ENCODE results near the gene MYL10.
"Not testable (repeated sequence)": the region's sequence is repeated elsewhere in the genome, so short reads cannot be mapped to it uniquely, and the experiment has no call there.

The MYL10 gene

GRCh38 chr7:101618916-101619315 is 10.2 kb downstream of the MYL10 start:
- no peak for DNase-seq (ENCODE audit: low read depth in 2 of 2)

GRCh38 chr7:101618207-101618839 is 10.8 kb downstream of the MYL10 start:
- no peak for DNase-seq (ENCODE audit: low read depth in 2 of 2)

GRCh38 chr7:101617451-101618206 is 11.5 kb downstream of the MYL10 start:
- no peak for DNase-seq (ENCODE audit: low read depth in 2 of 2)

GRCh38 chr7:101615446-101615845 is 13.7 kb downstream of the MYL10 start:
- DNase-seq (ENCODE audit: low read depth in 2 of 2), result no peak

GRCh38 chr7:101614939-101615302 is 14.2 kb downstream of the MYL10 start:
- no peak for DNase-seq (ENCODE audit: low read depth in 2 of 2)

DNA sequence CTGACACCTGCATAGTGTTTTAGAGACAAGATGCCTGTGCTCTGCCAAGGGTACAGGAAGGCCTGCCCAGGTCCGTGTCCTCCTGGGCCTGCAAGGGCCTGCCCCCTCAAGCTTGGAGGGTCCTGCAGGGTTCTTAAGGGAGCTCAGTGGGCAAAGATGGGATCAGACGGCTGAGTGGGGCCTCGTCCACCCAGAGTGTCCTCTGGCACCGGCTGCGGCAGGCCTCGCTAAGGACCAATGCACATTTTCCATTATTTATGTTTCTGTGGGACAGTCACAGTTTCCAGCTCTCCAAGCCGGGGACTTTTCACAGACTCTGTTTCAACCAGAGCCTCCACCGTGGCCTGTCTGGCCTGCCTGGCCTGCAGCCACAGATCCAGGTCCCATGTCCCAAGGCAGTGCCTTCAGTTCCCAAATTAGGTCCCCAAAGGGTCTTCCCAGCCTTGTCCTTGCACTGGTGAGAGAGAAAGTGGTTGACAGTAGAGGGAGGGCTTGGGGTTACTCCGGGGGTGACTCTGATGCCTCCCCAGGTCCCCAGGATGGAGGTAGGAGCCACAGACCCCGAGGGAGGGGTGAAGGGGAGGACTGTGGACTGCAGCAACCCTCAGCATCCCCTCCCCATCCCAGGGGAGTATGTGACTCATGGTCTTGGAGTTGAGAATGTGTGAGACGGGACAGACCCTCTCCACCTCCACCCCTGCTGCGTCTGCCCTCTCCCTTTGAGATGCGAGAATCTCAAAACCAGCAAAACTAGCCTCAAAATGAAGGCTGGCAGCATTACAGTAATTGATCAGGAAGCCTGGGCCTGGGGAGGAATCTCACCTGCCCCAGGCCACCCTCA is 14.8 kb downstream of the MYL10 start:
- DNase-seq (ENCODE audit: low read depth in 2 of 2), result no peak

DNA sequence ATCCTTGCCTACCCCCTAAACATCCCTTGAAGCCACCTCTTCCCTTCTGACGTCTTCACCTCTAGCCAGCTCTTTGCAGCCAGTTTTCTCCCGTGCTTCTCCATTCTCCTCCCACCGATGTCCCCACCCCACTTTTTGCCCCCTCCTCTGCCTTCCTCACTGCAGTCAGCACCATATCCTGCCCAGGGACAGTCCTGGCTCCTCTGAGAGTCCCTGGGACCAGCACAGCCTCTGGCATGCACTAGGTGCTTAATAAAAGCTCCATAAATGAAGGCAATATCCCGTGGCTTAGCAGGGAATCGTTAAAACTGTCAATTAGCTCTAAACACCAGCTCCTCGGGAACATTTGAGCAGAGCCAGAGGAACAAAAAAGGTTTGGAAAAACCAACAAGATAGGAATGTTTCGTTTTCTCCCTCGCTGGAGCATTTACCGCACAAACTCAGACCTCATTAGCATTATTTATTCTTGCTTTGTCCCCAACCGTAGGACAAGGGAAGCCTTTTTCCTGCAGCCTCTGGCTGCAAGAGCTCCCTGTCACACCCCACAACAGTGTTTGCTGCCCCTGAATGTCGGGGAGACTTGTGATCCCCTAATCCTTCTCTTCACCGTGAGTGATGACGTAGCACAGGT is 16.1 kb downstream of the MYL10 start:
- DNase-seq (ENCODE audit: low read depth in 2 of 2), result no peak

DNA sequence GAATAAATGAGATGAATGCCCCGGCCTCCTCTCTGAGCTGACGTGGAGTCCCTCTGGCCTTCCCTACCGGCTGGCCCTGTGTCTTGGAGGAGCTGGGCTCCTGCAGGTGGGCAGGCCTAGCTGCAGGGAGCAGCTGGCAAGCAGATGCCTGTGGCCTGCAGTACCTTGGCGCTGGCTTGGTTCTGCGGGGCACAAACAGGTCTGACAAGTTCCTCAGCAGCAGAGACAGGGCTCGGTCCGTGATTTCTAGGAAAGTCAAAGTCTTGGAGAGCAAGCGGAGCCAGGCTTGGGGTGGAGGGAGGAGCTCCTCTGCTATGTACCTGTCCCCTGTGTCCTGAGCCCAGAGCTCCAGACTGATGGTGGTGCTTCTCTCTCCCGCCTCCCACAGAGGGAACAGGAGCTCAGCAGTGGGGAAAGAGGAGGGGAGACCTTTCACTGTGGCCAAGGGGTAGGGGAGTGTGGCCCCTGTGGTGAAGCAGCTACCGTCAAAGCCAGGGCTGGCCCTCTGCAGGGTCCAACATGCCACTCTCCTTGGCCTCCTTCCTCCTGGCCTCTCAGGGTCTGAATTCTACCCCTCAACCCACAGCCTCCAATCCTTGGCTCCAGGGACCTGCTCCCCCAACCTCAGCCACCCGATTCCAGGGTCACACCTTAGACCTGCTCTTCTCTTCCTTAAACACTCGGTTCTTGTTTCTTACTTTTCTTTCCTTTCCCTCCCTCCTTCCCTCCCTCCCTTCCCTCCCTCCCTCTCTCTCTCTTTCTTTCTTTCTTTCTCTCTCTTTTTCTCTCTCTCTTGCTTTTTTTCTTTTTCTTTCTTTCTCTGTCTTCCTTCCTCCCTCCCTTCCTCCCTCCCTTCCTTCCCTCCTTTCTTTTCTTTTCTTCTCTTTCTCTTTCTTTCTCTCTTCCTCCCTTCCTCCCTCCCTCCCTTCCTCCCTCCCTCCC is 20.1 kb downstream of the MYL10 start:
- no peak for DNase-seq (ENCODE audit: low read depth in 2 of 2)

- no peak for DNase-seq (ENCODE audit: low read depth in 2 of 2)
Measured at GRCh38 chr7:101606498-101606923, 22.6 kb downstream of the MYL10 start.

DNA sequence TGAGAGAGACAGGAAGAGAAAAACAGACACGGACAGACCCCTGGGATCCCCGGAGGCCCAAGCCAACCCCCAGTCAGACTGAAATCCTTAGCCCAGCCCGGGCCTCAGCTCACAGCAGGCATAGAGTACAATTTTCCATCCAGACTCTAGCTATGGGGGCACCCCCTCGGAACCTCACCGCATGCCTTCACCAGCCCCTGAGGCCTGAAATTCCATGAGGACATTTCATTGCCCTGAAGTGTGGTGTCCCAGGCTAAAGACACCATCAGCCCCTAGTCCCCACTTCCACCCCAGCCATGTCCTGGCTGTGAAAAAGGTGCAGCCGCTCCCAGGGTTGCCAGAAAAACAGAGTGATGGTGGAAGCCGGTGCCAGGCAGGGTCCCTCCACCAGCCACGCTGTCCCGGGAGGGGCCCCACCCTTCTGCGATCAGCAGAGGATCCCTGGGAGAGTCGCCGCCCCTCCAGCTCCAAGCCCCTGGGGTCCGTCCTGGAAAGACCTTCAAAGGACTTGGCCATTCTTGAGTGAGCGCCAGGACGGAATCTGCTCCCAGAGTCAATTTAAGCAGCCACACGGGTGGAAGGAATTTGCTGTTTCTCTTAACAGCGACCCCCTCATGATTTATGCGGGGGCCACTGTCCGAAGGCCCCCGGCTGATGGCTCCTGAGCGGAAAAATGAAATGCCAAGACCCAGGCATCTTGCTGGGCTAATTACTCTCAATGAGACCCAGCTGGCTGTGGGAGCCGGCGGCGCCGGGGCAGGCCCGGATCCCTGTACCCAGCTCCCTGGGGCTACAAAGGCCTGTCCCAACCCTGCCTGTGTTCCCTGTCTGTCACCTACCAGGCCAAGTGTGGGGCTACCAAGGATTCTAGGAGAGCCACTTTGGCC is 23.2 kb downstream of the MYL10 start:
- no peak for DNase-seq (ENCODE audit: low read depth in 2 of 2)

DNA sequence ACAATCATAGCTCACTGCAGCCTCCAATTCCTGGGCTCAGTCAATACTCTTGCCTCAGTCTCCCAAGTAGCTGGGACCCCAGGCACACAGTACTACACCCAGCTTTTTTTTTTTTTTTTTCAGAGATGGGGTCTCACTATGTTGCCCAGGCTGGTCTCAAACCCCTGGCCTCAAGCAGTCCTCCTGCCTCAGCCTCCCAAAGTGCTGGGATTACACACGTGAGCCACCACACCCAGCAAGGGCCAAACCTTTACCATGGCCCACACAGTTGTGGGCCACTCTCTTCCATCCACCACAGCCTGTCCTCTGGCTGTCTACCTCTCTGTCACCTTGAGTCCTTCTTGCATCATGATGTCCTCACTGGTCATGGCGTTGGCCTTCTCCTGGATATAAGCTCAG is 24.2 kb downstream of the MYL10 start:
- not testable (repeated sequence) for DNase-seq (ENCODE audit: low read depth in 2 of 2)

GRCh38 chr7:101604331-101604933 is 24.7 kb downstream of the MYL10 start:
- no peak for DNase-seq (ENCODE audit: low read depth in 2 of 2)

DNA sequence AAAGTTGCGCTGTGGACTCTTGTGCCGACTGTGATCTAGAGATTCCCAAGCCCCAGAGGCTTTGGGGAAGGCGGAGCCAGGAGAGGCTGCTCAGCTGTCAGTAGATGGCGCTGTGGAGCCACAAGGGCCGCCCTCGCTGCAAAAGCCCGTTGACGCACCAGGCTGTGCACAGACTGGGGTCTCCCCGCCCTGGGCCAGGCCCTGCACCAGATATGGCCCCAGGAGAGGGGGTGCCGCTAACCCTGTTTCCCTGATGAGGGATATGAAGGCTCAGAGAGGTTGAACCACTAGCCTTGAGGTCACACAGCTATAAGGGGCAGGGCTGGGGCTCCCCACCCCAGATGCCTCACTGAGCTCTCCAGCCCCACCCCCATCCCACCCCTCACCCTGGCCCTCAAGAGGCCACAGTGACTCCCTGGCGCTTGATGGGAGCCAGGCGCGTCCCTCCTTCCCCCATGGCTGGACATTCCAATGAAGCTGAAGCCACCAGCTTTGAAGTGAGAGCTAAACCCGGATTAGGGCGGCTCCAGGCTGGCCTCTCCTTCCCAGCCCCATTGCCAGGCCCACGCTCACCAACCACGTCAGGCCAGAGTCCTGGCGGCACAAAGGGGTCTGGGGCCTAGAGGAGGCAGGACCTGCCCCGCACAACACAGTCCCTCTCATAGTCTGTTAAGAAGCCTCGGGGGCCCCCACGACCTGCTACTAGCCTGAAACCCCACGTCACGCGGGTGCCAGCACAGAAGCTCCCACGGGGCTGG is 26.4 kb downstream of the MYL10 start:
- DNase-seq (ENCODE audit: low read depth in 2 of 2), result peak; percentile 56 to 60

- DNase-seq (ENCODE audit: low read depth in 2 of 2), result no peak
Measured at GRCh38 chr7:101602082-101602481, 27.0 kb downstream of the MYL10 start.

DNA sequence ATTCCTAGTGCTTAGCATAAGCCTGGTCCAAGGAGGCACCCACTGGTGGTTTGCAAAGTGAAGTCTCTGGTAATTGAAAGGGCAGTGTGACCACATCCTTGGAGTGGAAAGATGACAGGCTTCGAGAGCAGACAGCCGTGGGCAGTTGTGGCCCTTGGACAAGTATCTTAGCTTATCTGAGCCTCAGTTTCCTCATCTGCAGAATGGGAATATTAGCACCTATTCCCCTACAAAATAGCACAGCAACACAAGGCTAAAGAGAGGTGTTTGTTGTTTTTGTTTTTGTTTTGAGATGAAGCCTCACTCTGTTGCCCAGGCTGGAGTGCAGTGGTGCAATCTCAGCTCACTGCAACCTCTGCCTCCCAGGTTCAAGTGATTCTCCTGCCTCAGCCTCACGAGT is 29.3 kb downstream of the MYL10 start:
- DNase-seq (ENCODE audit: low read depth in 2 of 2), result no peak

DNA sequence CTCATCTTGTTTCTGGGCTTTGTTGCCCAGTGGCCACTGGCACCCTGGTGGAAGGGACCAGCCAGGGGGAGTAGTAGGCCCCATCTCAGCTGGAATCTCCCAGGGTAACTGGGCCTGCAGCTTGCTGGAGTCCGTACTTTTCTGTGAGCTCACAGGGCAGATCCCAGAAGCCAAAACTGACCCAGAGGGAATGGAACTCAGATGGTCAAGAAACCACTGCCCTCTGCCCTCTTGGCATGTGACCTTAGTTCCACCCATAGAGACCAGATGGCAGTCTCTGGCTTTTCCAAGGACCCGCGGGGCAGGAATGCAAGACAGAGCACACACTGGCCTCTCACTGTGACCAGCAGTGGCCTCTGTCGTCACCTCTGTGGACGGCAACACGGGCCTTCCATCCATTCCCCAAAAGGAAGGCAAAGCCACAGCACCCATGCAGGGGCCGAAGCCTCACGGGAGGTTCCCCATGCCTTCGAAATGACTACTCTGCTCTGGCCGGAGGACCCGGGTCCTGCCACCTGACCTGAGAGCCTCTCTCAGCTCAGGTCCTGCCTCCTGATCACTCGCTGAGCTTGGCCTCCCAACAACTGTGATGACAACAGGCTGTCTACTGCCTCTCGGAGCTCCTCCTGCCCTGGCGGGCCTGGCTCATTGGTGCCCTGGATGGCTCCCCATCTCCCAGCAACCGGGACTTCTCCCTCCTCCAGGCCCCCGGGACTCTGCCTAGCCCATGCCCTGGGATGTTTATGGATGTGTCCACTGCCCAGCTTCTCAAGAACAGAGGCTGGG is 29.9 kb downstream of the MYL10 start:
- no peak for DNase-seq (ENCODE audit: low read depth in 2 of 2)

GRCh38 chr7:101598422-101598985 is 30.6 kb downstream of the MYL10 start:
- DNase-seq (ENCODE audit: low read depth in 2 of 2), result no peak

GRCh38 chr7:101597941-101598340 is 31.2 kb downstream of the MYL10 start:
- DNase-seq (ENCODE audit: low read depth in 2 of 2), result no peak

All from stimulated activated CD4-positive, alpha-beta T cell treated with anti-CD3 and anti-CD28 coated beads, Interleukin-1b, Interleukin-23, amount 100 ng/mL, for 4 hours (primary cell).